ENCODE measurements around the gene HOXA6.

DNA sequence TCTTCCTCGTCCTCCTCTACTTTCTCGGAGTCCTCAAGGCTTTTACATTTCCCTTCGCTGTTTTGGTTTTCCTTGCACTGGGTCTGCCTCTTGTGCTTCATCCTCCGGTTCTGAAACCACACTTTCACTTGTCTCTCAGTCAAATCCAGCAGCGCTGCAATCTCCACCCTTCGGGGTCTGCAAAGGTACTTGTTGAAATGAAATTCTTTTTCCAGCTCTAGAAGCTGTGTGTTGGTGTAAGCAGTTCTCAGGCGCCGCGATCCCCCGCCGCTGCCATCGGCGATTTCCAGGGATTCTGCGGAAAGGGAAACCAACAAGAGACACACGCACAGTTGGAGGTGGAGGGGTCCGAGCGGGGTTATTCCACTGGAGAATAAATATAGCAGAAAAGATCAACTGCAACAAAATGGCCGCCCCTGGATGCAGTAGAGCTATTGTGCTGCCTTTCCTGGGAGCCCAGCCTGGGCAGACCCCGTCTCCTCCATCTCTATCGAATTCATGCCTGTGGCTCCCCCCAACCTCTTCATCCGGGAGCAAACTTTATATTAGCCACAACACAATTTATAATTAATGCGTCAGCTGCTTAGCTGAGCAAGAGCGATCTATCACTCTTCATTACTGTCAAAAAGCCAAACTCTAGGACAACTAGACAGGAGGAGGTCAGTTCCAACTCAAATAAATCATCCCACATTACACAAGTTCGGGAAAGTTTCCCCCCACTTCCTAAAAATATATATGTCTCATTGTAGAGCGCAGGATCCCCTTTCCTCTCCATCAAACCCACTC, 46.2 kb downstream of the HOXA6 start:
- TF ChIP-seq, protein P1, sequence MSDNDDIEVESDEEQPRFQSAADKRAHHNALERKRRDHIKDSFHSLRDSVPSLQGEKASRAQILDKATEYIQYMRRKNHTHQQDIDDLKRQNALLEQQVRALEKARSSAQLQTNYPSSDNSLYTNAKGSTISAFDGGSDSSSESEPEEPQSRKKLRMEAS (IDR thresholded peaks at IDR 0.05), result no peak
- TF ChIP-seq, protein P2, sequence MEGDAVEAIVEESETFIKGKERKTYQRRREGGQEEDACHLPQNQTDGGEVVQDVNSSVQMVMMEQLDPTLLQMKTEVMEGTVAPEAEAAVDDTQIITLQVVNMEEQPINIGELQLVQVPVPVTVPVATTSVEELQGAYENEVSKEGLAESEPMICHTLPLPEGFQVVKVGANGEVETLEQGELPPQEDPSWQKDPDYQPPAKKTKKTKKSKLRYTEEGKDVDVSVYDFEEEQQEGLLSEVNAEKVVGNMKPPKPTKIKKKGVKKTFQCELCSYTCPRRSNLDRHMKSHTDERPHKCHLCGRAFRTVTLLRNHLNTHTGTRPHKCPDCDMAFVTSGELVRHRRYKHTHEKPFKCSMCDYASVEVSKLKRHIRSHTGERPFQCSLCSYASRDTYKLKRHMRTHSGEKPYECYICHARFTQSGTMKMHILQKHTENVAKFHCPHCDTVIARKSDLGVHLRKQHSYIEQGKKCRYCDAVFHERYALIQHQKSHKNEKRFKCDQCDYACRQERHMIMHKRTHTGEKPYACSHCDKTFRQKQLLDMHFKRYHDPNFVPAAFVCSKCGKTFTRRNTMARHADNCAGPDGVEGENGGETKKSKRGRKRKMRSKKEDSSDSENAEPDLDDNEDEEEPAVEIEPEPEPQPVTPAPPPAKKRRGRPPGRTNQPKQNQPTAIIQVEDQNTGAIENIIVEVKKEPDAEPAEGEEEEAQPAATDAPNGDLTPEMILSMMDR (IDR thresholded peaks at IDR 0.05 in 2 of 3, conservative IDR thresholded peaks at IDR 0.05 in 1 of 3; ENCODE audit: borderline replicate concordance in 1 of 3, insufficient read depth in 1 of 3, low read depth in 2 of 3, low read length in 2 of 3), result no peak
- TF ChIP-seq CEBPB (IDR thresholded peaks at IDR 0.05; ENCODE audit: low read depth) (no peak), EZH2 (IDR thresholded peaks at IDR 0.05) (no peak), RAD21 (IDR thresholded peaks at IDR 0.05; ENCODE audit: low read depth) (no peak), ZNF274 (IDR thresholded peaks at IDR 0.05; ENCODE audit: low read depth, low read length) (no peak), ZFX (IDR thresholded peaks at IDR 0.05) (no peak)

Measured in HCT116 (cell line).